GM21576 (cell line): ENCODE results near the gene HSD17B2.
"Not testable (repeated sequence)": the region's sequence is repeated elsewhere in the genome, so short reads cannot be mapped to it uniquely, and the experiment has no call there.

ENCODE experiments used
- ATAC-seq: cut with Tn5 transposase; IDR thresholded peaks from one replicate; pipeline ENCODE4 v1.9.1; 2021; ENCODE audit warnings: mild to moderate bottlenecking, moderate library complexity; ENCODE audit not compliant: unreplicated experiment

HSD17B2 gene

GRCh38 chr16:82034981-82035612 is at the start of gene HSD17B2:
HSD17B2 (plus strand) TSS chr16:82035253; CDS start chr16:82035425, 172 bp downstream.
- ATAC-seq, result no peak

- ATAC-seq, result no peak
Measured at GRCh38 chr16:81987121-81987520, 47.9 kb upstream of the HSD17B2 start.

- no peak for ATAC-seq
Measured at GRCh38 chr16:81987706-81988105, 47.3 kb upstream of the HSD17B2 start.

GRCh38 chr16:81992859-81993258 is 42.2 kb upstream of the HSD17B2 start:
- ATAC-seq, result no peak

GRCh38 chr16:81994485-81994884 is 40.6 kb upstream of the HSD17B2 start:
- ATAC-seq, result no peak

GRCh38 chr16:81995651-81996050 is 39.4 kb upstream of the HSD17B2 start:
- no peak for ATAC-seq

- no peak for ATAC-seq
Measured at GRCh38 chr16:81996664-81997509, 38.2 kb upstream of the HSD17B2 start.

GRCh38 chr16:81997738-81998137 is 37.3 kb upstream of the HSD17B2 start:
- no peak for ATAC-seq

GRCh38 chr16:82002831-82003230 is 32.2 kb upstream of the HSD17B2 start:
- no peak for ATAC-seq

GRCh38 chr16:82004601-82005000 is 30.5 kb upstream of the HSD17B2 start:
- ATAC-seq, result no peak

- no peak for ATAC-seq
Measured at GRCh38 chr16:82005027-82005830, 29.8 kb upstream of the HSD17B2 start.

GRCh38 chr16:82006036-82006435 is 29.0 kb upstream of the HSD17B2 start:
- no peak for ATAC-seq

- ATAC-seq, result no peak
Measured at GRCh38 chr16:82007189-82007588, 27.9 kb upstream of the HSD17B2 start.

GRCh38 chr16:82008957-82009592 is 26.0 kb upstream of the HSD17B2 start:
- no peak for ATAC-seq

GRCh38 chr16:82009789-82010188 is 25.3 kb upstream of the HSD17B2 start:
- ATAC-seq, result not testable (repeated sequence)

- ATAC-seq, result no peak
Measured at GRCh38 chr16:82010649-82011048, 24.4 kb upstream of the HSD17B2 start.

GRCh38 chr16:82011199-82011641 is 23.8 kb upstream of the HSD17B2 start, which contains the start of gene SDR42E1:
SDR42E1 (minus strand) TSS chr16:82011470; CDS start chr16:82000858, 10,612 bp downstream.
- peak; percentile 83 for ATAC-seq

GRCh38 chr16:82013139-82013538 is 21.9 kb upstream of the HSD17B2 start:
- no peak for ATAC-seq

- no peak for ATAC-seq
Measured at GRCh38 chr16:82016263-82016662, 18.8 kb upstream of the HSD17B2 start.

- ATAC-seq, result no peak
Measured at GRCh38 chr16:82016964-82017363, 18.1 kb upstream of the HSD17B2 start.
